ENCODE data around the gene THEM4.

DNA sequence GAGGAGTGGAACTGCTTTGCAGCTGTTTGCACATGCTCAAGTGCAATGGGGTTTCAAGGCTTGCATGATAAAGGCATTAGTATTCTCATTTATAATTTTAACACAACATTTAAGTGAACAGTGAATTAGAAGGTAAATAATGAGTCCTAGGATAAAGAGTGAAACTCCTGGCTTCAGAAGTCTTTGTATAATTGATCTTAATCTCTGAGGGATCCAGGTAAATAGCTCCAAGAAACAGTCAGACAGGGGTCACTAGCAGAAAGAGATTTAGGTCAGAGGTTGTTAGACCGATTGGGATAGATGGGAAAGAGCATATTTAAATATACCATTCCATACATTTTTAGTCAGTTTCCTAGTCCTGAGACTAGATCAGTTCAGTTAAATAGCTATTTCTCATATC is 14.1 kb upstream of the THEM4 start:
- no peak for TF ChIP-seq CREB1 (IDR thresholded peaks at IDR 0.05)
- TF ChIP-seq, protein P1, sequence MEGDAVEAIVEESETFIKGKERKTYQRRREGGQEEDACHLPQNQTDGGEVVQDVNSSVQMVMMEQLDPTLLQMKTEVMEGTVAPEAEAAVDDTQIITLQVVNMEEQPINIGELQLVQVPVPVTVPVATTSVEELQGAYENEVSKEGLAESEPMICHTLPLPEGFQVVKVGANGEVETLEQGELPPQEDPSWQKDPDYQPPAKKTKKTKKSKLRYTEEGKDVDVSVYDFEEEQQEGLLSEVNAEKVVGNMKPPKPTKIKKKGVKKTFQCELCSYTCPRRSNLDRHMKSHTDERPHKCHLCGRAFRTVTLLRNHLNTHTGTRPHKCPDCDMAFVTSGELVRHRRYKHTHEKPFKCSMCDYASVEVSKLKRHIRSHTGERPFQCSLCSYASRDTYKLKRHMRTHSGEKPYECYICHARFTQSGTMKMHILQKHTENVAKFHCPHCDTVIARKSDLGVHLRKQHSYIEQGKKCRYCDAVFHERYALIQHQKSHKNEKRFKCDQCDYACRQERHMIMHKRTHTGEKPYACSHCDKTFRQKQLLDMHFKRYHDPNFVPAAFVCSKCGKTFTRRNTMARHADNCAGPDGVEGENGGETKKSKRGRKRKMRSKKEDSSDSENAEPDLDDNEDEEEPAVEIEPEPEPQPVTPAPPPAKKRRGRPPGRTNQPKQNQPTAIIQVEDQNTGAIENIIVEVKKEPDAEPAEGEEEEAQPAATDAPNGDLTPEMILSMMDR (IDR thresholded peaks at IDR 0.05; ENCODE audit: control extremely low read depth in 1 of 3, insufficient read depth in 1 of 3, low read depth in 1 of 3, low read length in 3 of 3), result no peak
- TF ChIP-seq SIX5 (IDR thresholded peaks at IDR 0.05; ENCODE audit: low read depth, low read length), result no peak
- no peak for TF ChIP-seq KDM5A (IDR thresholded peaks at IDR 0.05; ENCODE audit: low read length)
- TF ChIP-seq RNF2 (IDR thresholded peaks at IDR 0.05; ENCODE audit: borderline replicate concordance, low read depth, low read length, missing control alignments, poor library complexity, severe bottlenecking), result no peak
- TF ChIP-seq POLR2AphosphoS5 (IDR thresholded peaks at IDR 0.05; ENCODE audit: low read depth, low read length), result no peak
- TF ChIP-seq CBX5 (IDR thresholded peaks at IDR 0.05; ENCODE audit: low read depth, low read length), result no peak
- TF ChIP-seq, protein P2, sequence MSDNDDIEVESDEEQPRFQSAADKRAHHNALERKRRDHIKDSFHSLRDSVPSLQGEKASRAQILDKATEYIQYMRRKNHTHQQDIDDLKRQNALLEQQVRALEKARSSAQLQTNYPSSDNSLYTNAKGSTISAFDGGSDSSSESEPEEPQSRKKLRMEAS (IDR thresholded peaks at IDR 0.05), result no peak
- TF ChIP-seq CHD2 (IDR thresholded peaks at IDR 0.05; ENCODE audit: low read length), result no peak
- no peak for TF ChIP-seq EZH2 (IDR thresholded peaks at IDR 0.05; ENCODE audit: low read depth, low read length, severe bottlenecking)
- TF ChIP-seq KDM1A (IDR thresholded peaks at IDR 0.05; ENCODE audit: borderline replicate concordance, low read length), result no peak
- no peak for TF ChIP-seq KDM4A (IDR thresholded peaks at IDR 0.05; ENCODE audit: low read depth, low read length, severe bottlenecking)
- TF ChIP-seq POU5F1 (IDR thresholded peaks at IDR 0.05; ENCODE audit: low read depth, low read length), result no peak
- no peak for TF ChIP-seq POLR2A (IDR thresholded peaks at IDR 0.05; ENCODE audit: control extremely low read depth in 1 of 2, low read depth in 2 of 2, low read length in 2 of 2)
